CD14-positive monocyte (primary cell): ENCODE measurements around the gene MYL6B. TPM values are rescaled to one million over a fixed set of nuclear protein-coding genes. Genes with fewer than 3 reads are reported as not detected.

Experiments
- DNase-seq, 3 donors: peaks; one replicate each; pipeline ENCODE4 v3.0.0-alpha.2; 2011 to 2022
- H2AFZ ChIP-seq: 2 replicates; pipeline ENCODE4 v1.6.0; 2012; ENCODE audit warnings: mild to moderate bottlenecking, low read depth, low read length, inconsistent platforms; ENCODE audit not compliant: insufficient read depth, poor library complexity, severe bottlenecking
- H3K27ac ChIP-seq, 2 donors: 1 replicate in 1 of 2; 2 replicates in 1 of 2; pipeline ENCODE4 v1.5.1; 2012 to 2013; ENCODE audit warnings: low read length in 2 of 2, control low read depth in 1 of 2, inconsistent platforms in 1 of 2, low read depth in 1 of 2, mild to moderate bottlenecking in 1 of 2
- H3K27me3 ChIP-seq, 2 donors: one replicate each; pipeline versions ENCODE4 v1.6.0 to v1.6.1; 2011 to 2013; ENCODE audit warnings: low read length in 2 of 2; ENCODE audit not compliant: control insufficient read depth in 2 of 2, insufficient read depth in 2 of 2
- H3K36me3 ChIP-seq, 2 donors: replicated peaks in 1 of 2; 1 replicate in 1 of 2; 2 replicates in 1 of 2; pipeline versions ENCODE4 v1.5.1 to v1.6.1; 2012 to 2013; ENCODE audit warnings: low read length in 2 of 2, control low read depth in 1 of 2, inconsistent platforms in 1 of 2, mild to moderate bottlenecking in 1 of 2; ENCODE audit not compliant: insufficient read depth in 2 of 2, control insufficient read depth in 1 of 2
- H3K4me1 ChIP-seq, 2 donors: 1 replicate in 1 of 2; 2 replicates in 1 of 2; pipeline versions ENCODE4 v1.5.1 to v1.6.1; 2012 to 2013; ENCODE audit warnings: low read length in 2 of 2, control low read depth in 1 of 2, inconsistent platforms in 1 of 2, mild to moderate bottlenecking in 1 of 2, moderate library complexity in 1 of 2; ENCODE audit not compliant: insufficient read depth in 2 of 2, control insufficient read depth in 1 of 2
- H3K4me2 ChIP-seq: replicated peaks from 2 replicates; pipeline ENCODE3; 2012; ENCODE audit warnings: low read length, moderate library complexity, mild to moderate bottlenecking; ENCODE audit not compliant: poor library complexity, severe bottlenecking; ENCODE audit errors: extremely low read depth
- H3K4me3 ChIP-seq, 3 experiments: fragments of 200-600 bp in 1 of 3; sonication (generic) in 1 of 3; replicated peaks in 1 of 3; 1 replicate in 2 of 3; 2 replicates in 1 of 3; pipeline ENCODE4 v1.5.1; 2011 to 2013; ENCODE audit warnings: low read length in 3 of 3, mild to moderate bottlenecking in 3 of 3, control low read depth in 2 of 3, low read depth in 2 of 3, inconsistent platforms in 1 of 3, moderate library complexity in 1 of 3
- H3K79me2 ChIP-seq: 2 replicates; pipeline ENCODE4 v1.6.0; 2012; ENCODE audit warnings: mild to moderate bottlenecking, control low read depth, inconsistent platforms, low read length, moderate library complexity; ENCODE audit not compliant: insufficient read depth
- H3K9ac ChIP-seq: 2 replicates; pipeline ENCODE4 v1.6.0; 2017; ENCODE audit warnings: low read length, mild to moderate bottlenecking; ENCODE audit not compliant: insufficient read depth, poor library complexity, severe bottlenecking
- H3K9me3 ChIP-seq, 2 donors: replicated peaks in 1 of 2; 1 replicate in 1 of 2; 2 replicates in 1 of 2; pipeline versions ENCODE4 v1.5.1 to v1.6.1; 2012 to 2013; ENCODE audit warnings: low read length in 2 of 2, control low read depth in 1 of 2; ENCODE audit not compliant: control insufficient read depth in 1 of 2, insufficient read depth in 1 of 2
- H4K20me1 ChIP-seq: 2 replicates; pipeline ENCODE4 v1.6.0; 2012; ENCODE audit warnings: mild to moderate bottlenecking, low read length, control low read depth, moderate library complexity; ENCODE audit not compliant: insufficient read depth
- H3K27ac Mint-ChIP-seq, 7 donors: one replicate each; pipeline ENCODE4 v1.8.0; 2020; ENCODE audit warnings: mild to moderate bottlenecking in 7 of 7, mixed read lengths in 7 of 7, moderate library complexity in 6 of 7, inconsistent platforms in 2 of 7
- H3K27me3 Mint-ChIP-seq, 3 donors: one replicate each; pipeline ENCODE4 v1.8.0; 2021 to 2022; ENCODE audit warnings: low read depth in 3 of 3, mild to moderate bottlenecking in 3 of 3, mixed read lengths in 3 of 3, moderate library complexity in 3 of 3, inconsistent platforms in 1 of 3
- H3K36me3 Mint-ChIP-seq, 2 donors: one replicate each; pipeline ENCODE4 v1.8.0; 2020; ENCODE audit warnings: mixed read lengths in 2 of 2, inconsistent platforms in 1 of 2, mild to moderate bottlenecking in 1 of 2
- H3K4me1 Mint-ChIP-seq: one replicate; pipeline ENCODE4 v1.8.0; 2020; ENCODE audit warnings: mild to moderate bottlenecking, mixed read lengths
- H3K4me3 Mint-ChIP-seq, 2 donors: one replicate each; pipeline ENCODE4 v1.8.0; 2020; ENCODE audit warnings: mild to moderate bottlenecking in 2 of 2, mixed read lengths in 2 of 2, moderate library complexity in 1 of 2
- H3K9me3 Mint-ChIP-seq, 7 donors: one replicate each; pipeline ENCODE4 v1.8.0; 2020 to 2022; ENCODE audit warnings: mixed read lengths in 7 of 7, mild to moderate bottlenecking in 6 of 7, moderate library complexity in 6 of 7, inconsistent platforms in 2 of 7
- WGBS: methylation state at CpG from one replicate; pipeline ENCODE4 v1.1.5; 2013; ENCODE audit warnings: missing lambda C conversion rate; ENCODE audit not compliant: insufficient coverage; 5-methylcytosine and 5-hydroxymethylcytosine counted together
- intact Hi-C, 2 donors: fragments of 100-400 bp; cut with micrococcal nuclease; formaldehyde crosslinking; loops; one replicate each; pipeline versions ENCODE4 v1.15.0 to v1.15.1; 2023
- polyA plus RNA-seq, 3 donors: library from polyadenylated mRNA; depleted of rRNA in 1 of 3; unstranded in 2 of 3; stranded (reverse) in 1 of 3; fragments of 300-500 nt in 2 of 3; fragments of >200 nt in 1 of 3; fragmentation: Illumina TruSeq in 2 of 3; gene quantifications; 1 replicate in 2 of 3; 2 replicates in 1 of 3; pipeline ENCODE4 v1.2.3, GENCODE V29; 2012 to 2021
- TF ChIP-seq, protein P1 (sequence below): fragments of 200-600 bp; IDR thresholded peaks from one replicate; pipeline ENCODE4 v1.8.0; 2022; ENCODE audit warnings: antibody characterized with exemption, mild to moderate bottlenecking

The MYL6B gene
- polyA plus RNA-seq, 3 donors: 2.7 to 4.3 (median 4.1) TPM

DNA sequence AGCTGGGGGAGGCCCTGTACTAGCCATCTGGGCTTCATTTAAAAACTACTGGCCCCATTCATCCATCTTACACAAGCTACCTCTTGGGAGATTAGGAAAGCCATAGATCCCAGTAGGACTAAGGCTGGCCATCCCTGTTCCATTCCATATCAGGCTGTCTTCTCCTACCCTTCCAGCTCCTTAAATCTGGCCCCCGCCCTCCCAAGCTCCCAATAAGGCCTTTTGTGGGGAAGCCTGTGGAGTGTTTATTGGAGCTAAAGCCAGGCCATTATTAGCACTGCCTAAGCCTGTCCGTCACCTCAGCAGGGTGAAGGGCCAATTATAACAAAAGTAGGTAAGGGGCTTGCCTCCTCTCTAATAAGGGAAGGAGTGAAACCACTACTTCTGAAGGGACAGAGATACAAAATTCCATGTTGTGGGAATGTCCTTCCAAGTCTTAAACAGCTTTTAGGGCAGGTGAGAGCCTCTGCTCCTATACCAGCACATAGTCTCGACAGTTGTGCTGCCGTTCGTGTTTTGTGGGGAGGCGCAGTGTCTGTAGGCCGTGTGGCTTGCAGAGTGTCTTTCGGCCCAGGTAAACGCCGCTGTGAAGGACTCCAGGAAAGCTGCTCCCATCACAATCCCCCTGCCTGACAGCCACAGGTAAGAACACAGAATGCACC lies 9.4 kb downstream of the MYL6B start:
- no peak overlapping the region for H2AFZ ChIP-seq
- no peaks in the 10 kb centered on the region for H3K9me3 ChIP-seq
- H3K4me1 Mint-ChIP-seq: peaks cover 34% of the 10 kb centered on the region
- H3K4me1 ChIP-seq: peaks cover 33 to 39% of the 10 kb centered on the region in 2 donors
- intact Hi-C loops: loop anchor here in 1 of 2 donors (5.0 kb wide), 1 partner anchor 35 kb away; the partner anchor contains the start of gene ESYT1
- peaks cover 60 to 71% of the 10 kb centered on the region in 2 donors for H3K36me3 ChIP-seq
- peaks cover 75% of the 10 kb centered on the region for H4K20me1 ChIP-seq
- peaks cover 51% of the 10 kb centered on the region for H3K79me2 ChIP-seq
- H3K36me3 Mint-ChIP-seq: peaks cover 58 to 70% of the 10 kb centered on the region in 2 donors
- no peaks in the 10 kb centered on the region for H3K27me3 ChIP-seq
- H3K27ac Mint-ChIP-seq: peak overlapping the region; percentile 28 to 98 (median 68)
- no peak overlapping the region for H3K4me2 ChIP-seq
- H3K27ac ChIP-seq: peak overlapping the region in 1 of 2 donors; percentile 94
- DNase-seq: no peak
- H3K4me3 ChIP-seq: no peak overlapping the region
- no CpG with 5 or more reads among the region's 10 CpGs for WGBS
- H3K4me3 Mint-ChIP-seq: no peak overlapping the region
- no peak overlapping the region for H3K9ac ChIP-seq
- no peaks in the 10 kb centered on the region for H3K9me3 Mint-ChIP-seq
- H3K27me3 Mint-ChIP-seq: no peaks in the 10 kb centered on the region
- TF ChIP-seq, protein P1, sequence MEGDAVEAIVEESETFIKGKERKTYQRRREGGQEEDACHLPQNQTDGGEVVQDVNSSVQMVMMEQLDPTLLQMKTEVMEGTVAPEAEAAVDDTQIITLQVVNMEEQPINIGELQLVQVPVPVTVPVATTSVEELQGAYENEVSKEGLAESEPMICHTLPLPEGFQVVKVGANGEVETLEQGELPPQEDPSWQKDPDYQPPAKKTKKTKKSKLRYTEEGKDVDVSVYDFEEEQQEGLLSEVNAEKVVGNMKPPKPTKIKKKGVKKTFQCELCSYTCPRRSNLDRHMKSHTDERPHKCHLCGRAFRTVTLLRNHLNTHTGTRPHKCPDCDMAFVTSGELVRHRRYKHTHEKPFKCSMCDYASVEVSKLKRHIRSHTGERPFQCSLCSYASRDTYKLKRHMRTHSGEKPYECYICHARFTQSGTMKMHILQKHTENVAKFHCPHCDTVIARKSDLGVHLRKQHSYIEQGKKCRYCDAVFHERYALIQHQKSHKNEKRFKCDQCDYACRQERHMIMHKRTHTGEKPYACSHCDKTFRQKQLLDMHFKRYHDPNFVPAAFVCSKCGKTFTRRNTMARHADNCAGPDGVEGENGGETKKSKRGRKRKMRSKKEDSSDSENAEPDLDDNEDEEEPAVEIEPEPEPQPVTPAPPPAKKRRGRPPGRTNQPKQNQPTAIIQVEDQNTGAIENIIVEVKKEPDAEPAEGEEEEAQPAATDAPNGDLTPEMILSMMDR: no peak

DNA sequence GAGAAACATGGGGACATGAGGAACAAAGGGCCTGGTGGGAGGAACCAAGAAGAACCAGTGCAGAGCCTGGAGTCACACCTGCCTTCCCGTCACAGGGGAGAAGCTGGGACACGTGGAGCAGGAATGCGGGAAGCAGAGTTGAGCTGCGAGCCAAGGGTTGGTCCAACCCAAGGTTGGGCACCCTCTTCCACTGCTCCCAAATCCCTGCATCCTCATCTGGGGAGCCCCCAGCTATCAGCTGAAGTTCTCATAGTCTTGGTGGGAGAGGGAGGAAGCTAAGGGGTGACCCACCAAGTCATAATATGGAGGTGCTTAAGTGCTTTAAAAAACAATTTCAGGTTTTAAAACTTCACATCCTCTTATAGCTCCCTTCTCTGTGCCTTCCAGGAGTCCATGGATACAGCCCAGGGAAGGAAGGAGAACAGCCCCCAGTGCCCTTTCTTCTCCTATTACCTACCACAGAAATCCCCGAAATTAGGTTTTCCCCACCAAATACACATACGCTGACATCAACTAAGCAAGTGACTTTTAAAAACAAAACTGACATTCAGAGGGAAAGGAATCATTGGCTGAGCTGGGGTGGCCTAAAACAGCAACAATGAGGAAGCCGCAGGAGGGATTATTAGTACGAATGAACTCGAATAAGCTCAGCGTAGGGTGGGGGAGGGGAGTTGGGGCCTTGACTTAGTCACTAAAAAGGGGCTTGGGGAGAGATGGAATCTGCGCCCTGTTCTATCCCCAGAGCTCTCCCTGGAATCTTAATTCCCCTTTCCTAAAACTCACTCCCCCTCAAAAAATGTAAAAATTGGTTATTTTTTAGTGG lies 10.3 kb downstream of the MYL6B start:
- no peak overlapping the region for H3K4me3 Mint-ChIP-seq
- WGBS: 97% methylated on average over 6 of the region's 11 CpGs

More for the DNA sequence above, 10.3 kb downstream of the MYL6B start:
- Histone ChIP-seq H3K79me2 (peaks cover 44% of the 10 kb centered on the region), H3K9ac (no peak overlapping the region), H4K20me1 (peaks cover 75% of the 10 kb centered on the region), H2AFZ (no peak overlapping the region), H3K4me1 (peaks cover 26 to 30% of the 10 kb centered on the region in 2 donors), H3K9me3 (no peaks in the 10 kb centered on the region), H3K36me3 (peaks cover 65 to 77% of the 10 kb centered on the region in 2 donors), H3K4me3 (no peak overlapping the region), H3K4me2 (no peak overlapping the region), H3K27ac (peak overlapping the region in 1 of 2 donors; percentile 1), H3K27me3 (no peaks in the 10 kb centered on the region)
- Mint-ChIP-seq H3K27me3 (no peaks in the 10 kb centered on the region), H3K4me1 (peaks cover 29% of the 10 kb centered on the region), H3K9me3 (no peaks in the 10 kb centered on the region), H3K36me3 (peaks cover 65 to 78% of the 10 kb centered on the region in 2 donors), H3K27ac (peak overlapping the region; percentile 4 to 70 (median 53))
- intact Hi-C loops: loop anchor here in 1 of 2 donors (5.0 kb wide), 1 partner anchor 35 kb away; the partner anchor contains the start of gene ESYT1
- TF ChIP-seq, protein P1: no peak
- DNase-seq: no peak
